HG02973 (cell line): ENCODE data around the gene PLCG2.

Experiments used
- ATAC-seq: cut with Tn5 transposase; IDR thresholded peaks from one replicate; pipeline ENCODE4 v1.9.1; 2021; ENCODE audit warnings: moderate library complexity; ENCODE audit not compliant: unreplicated experiment

The PLCG2 gene

DNA sequence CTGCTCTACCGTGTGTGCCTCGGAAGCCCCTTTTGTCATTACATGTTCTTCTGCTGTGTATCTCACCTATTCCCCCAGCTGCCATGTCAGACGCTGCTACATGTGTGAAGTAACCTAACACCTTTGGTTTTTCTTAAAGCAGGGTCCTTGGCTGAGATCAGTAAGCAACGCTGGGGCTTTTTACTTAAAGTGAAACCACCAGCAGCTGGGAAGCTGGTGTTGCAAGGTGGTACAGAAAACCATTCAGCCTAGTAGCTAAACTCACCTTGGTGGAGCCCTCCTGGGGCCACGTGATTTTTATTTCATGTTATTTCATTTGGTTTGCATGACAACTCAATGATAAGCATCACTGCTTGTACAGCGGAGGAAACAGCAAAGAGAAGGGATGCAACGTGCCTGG, 62.6 kb downstream of the PLCG2 start:
- peak; percentile 43 for ATAC-seq

DNA sequence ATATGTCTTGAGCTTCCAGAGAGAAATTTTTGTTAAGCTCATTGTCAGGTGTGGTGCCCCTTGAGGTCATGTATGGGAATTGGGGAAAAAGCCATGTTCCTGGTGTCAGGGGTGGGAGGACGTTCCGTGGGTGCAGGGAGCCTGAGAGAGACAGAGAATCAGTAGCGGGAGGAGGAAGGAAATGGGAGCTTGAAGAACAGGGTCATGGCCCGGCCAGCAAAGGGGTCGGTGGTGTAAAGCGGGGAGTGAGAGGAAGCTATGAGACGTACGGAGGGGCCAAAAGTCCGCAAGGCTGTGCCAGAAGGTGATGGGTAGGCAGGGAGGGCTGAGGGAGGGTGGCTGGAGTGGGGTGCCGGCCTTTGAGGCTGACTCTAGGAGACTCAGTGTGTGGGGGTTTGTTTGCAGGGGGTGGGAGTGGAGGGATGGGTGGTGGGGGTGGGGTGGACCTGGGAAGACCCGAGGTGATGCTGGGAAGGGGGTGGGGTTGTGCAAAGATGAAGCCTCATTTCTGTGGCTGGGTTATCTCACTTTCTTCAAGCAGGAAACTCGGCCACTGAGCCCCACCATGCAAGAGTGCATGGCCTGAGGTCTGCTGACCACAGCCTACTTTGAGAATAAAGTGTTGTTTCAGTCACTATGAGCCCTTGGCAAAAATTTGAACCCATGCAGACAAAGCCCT, 63.6 kb downstream of the PLCG2 start:
- ATAC-seq: no peak

DNA sequence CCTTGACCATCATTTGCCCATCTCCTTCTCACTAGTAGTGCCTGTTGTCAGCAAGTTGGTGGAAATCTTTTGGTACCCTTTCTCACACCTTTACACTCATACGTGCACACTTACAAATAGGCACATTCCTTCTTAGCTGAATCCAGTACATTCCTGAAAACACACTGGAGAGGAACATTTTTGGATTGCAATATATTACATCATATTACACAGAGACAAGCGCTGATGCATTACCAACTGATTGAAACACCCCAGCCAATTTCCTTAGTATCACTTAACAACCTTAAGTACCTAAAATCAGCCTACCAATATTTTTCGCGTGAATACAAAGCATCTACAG, 64.1 kb downstream of the PLCG2 start:
- ATAC-seq: no peak

DNA sequence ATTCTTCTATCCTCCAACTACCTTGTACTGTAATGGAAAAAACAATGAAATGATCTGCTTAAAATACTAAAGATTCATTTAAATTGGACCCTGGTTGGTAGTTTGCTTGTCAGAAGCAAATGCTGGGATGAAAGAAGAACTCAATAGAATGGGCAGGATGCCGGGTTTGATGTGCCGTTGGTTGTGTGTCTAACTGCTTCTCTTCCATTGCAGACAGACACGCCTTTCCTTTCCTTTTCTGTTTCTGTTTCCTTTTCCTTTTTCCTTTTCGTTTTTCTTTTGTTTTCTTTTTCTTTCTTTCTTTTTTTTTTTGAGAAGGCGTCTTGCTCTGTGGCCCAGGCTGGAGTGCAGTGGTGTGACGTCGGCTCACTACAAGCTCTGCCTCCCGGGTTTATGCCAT, 64.6 kb downstream of the PLCG2 start:
- ATAC-seq: no peak

DNA sequence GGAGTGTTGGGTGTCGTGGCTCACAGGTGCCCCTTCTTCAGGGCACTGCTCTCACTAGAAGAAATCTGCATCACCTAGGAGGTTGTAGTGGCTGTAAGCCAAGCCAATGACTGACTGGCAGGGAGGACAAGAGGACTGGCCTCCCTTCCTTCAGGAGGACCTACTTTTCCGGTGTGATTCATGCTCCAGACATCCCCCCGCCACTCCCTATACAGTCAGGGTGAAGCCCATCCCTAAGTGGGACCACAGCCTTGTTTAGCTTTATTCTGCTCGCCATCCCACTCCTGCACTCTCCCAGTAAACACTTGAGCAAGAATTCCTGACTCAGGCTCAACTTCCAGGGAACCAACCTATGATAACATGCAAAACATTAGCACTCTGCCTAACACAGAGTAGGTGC, 67.0 kb downstream of the PLCG2 start:
- no peak for ATAC-seq

DNA sequence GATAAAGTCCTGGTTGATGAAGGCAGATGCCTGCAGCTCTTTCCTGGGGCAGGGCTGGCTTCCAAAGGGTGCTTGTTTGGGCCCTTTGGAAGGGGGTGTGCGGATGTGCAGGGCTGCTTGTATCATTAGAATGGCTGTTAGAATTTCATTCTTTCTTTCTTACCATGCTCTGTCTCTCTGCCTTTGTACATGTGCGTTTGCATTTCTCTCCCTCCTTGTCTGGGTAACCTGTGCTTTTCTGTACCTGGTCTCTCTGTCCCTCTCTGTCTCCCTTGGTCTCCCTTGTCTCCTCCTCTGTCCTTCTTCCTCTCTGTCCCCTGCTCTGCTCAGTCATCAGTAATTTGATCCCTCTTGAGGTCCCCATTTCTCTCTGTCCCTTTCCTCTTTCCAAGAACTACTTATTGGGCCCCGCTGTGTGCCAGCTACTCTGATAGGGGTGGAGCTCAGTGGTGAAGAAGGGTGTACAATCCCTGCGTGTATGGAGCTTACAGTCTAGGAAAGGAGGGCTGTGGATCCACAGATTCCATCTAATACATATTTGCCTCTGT, 69.3 kb downstream of the PLCG2 start:
- ATAC-seq: no peak

DNA sequence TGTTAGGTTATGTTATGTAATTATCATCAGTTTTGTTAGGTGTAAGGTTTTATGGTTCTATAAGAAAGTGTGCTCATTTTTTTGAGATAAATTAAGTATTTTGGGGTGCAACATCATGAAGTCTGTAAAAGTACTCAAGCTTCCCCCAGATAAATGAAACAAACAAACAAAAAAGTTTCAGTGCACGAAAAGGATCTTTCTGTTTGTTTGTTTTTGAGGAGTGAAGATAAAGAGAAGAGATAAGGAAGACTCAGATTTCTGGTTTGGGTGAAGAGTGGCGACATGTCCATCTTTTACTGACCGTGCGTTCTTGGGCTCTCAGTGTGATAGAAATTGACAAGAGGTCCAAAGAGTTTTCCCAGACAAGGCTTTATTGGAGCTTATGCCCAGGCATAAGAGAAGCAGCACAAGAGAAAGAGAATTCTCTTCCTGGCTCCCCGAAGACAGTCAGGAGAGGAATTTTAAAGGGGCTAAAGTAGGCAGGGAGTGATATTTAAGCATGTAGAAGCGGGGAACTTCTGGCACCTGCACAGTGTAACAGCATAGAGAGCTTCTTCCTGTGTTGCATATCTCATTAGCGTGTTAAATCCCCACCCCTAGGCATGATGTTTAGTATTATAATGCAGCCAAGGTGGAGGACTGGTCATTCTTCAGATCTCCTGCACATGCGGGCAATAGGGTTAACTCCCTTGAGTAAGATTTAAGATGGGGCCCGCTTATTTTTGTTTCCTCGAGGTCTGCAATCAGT, 71.3 kb downstream of the PLCG2 start:
- no peak for ATAC-seq

DNA sequence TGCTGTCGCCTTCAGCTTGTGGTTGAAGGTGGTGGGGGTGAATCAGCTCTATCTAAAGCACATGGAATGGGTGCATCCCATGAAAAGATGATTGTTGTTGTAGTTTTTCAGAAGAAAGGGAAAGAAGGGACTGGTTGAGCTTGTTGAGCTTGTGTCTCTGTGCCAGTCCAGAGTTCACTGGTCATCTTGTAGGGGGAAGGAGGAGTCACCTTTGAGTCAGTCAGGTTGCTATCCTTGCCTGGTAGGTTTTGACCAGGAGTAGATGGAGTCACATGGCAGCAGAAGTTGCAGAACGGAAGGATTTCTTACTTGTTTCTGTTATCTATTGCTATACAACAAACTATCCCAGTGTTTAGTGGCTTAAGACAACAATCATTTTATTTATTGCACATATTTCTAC, 73.3 kb downstream of the PLCG2 start:
- ATAC-seq: no peak

DNA sequence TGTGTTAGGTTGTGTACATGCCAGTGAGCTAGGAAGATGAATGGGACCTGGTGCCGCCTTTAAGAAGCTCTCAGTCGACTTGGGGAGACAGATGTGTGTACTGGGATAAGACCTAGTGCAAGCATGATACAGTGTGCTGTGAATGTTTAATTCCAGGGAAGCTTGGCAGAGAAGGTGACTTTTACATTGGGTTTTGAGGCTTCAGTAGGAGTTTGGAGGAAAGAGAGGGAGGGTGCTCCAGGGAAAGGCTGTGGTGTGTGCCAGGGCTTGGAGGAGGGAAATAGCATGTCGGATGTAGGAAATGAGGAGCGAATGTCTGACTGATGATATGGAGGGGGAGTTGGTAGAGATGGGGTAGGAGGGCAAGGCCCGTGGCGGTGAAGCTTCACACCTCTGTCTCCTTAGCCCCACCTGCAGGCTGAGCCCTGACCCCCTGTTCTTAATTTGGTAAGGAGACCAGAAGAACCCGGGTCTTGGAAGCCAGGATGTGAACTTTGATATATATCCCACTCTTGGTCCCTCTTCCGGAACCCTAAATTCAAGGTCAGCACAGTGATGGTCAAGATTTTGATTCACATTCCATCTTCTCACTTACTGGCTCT, 76.6 kb downstream of the PLCG2 start:
- no peak for ATAC-seq

DNA sequence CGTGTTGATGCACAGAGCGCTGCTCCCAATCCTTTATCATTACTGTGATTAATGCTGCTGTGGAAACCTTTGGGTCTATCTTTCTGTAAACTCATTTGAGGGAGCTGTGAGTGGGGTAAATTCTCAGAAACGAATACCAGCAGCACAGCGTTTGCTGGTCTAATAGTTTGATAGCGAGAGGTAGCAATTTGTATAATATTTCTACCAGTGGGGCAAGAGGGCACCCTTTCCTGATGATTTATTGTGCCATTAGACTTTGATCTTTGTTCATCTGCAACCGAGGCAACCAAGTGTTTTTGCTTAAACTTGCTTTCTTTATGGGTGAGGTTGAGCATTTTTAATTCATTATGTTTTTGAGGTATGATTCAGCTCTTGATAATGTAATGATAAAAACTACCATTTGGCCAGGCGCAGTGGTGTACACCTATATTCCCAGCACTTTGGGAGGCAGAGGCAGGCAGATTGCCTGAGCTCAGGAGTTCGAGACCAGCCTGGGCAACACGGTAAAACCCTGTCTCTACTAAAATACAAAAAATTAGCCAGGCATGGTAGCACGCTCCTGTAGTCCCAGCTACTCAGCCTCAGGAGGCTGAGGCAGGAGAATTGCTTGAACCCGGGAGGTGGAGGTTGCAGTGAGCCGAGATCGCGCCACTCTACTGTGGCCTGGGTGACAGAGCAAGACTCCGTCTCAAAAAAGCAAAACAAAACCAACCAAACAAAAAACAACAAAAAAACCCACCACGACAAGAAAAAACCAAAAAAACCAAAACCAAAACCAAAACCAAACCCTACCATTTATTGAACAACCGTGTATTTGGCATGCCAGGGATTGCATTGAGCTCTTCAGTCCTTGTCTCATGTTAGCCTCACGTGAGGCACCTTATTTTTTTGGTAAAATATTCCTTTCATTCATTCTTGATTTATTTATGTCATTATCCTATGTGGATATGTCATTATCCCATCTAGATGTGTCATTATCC, 81.5 kb downstream of the PLCG2 start:
- ATAC-seq: no peak

DNA sequence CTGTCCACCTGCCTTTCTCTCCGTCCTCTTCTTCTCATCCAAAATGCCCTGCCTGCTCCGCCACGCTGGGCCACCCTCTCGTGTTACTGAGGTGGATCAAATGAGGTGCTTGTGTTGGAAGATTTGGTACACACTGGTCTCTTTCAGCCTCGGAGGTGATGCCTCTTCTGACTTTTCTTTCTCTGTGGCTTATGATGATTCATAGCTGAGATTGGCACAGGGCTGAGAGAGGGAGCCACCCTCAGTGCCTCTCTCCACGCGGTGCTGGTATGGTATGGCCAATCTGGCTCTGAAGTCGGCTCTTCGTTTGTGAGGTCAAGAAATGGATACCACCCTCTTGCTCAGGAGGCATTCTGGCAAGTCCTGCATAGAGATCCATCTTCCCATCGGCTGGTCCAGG, 82.4 kb downstream of the PLCG2 start:
- ATAC-seq: no peak

DNA sequence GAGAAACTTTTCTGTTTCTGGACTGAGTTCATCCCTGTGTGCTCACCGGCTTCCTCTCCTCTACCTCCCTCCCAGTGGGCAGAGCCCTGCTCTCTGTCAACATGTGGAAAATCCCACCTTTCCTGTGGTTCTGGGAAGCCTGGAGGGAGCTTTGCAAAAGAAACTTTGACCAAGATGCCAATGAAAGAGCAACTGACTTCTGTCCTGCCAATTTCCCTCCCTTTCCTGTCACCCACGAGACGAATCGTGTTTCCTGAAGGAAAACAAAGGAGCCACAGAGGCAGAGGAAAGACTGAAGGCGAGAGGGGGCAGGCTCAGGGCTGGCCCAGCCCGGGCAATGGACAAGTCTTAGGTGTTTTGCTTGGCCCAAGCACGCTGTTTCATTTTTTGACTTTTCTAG, 82.8 kb downstream of the PLCG2 start:
- no peak for ATAC-seq

DNA sequence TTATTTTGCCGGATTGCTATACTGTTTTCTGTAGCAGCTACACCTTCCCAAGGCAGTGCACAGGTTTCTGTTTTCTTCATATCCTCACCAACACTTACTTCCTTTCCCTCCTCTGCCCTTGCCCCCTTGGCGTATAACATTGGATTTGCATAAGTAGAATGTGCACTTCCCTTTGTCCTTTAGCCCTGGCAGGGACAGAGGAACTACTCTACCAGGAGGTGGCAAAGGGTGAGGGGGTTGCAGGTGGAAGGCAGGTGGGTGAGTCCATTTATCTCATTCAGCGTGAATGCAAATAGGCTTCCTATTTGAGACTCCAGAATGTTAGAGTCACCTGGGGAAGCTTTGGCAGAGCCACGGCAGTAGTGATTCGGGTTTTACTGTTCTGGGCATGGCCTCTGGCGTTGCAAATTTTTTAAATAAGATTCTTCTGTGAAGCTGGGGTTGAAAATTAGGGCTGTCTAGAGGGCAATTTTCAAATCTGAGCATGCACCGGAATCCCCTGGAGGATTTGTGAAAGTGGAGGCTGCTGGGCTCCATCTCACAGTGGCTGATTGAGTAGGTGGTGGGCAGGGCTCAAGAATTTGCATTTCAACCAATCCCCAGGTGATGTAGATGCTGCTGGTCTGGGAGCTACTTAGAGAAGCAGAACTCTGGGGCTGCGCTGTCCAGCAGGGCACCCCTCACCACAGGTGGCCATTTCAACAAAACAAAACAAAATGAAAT, 84.7 kb downstream of the PLCG2 start:
- peak; percentile 73 for ATAC-seq

DNA sequence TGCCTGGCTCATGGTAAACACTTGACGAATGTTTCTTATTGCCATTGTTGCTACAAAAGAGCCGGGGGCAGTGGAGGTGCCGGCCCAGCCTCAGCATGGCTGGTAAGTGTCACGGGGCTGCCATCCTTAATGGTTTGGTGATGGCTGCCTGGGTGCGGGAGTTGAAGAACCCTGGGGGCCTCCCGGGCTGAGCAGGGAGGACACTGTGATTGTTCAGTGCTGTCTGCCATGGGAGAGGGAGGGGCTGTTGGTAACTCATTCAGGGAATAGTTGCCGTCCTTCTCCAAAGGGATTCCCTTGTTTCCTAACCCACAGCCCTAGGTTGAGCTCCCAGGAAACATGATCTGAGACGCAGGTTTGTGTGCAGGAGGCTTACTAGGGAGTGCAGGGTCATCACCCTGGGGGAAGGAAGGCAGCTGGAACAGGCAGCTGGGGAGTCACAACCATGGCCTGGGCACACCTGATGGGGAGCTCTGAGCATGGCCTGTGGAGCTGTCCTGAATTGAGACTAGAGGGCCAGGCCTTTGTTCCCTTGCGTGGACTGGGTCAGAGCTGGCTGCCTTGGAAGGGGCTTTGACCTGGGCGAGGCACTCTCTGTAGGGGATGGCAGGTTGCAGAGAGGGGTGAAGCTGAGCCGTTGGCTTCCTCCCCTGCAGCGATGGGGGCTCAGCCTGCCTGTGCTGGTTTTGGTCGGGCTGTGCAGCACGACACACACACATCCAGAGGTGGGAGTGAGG, 85.7 kb downstream of the PLCG2 start:
- ATAC-seq: no peak

DNA sequence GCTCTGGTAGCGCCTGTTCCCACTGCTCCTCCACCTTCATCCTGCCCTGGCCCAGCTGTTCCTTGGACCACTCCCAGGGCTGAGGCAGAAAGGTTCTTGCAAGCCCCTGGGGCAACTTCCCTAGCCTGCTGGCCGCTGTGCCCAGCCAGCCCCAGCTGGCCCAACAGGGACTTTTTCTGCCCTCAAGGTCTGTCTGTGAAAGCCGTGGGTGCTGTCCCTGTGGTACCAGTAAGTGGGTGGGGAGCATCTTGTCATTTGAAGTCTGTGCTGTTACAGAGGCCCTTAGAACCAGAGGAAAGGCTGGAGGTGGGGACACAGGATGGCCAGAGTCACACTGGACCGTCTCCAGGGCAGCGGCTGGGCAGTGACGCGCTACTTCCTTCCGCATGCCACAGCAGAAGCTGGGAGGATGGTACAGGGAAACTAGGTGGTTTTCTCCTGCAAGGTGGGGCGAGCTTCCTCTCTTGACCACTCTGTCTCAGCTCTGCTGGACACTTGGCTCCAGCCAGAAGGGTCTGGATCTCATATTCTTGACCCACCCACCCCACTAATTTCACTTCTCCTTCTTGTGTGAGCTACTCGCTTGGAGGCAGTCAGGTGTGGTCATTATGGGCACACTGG, 87.8 kb downstream of the PLCG2 start:
- no peak for ATAC-seq

DNA sequence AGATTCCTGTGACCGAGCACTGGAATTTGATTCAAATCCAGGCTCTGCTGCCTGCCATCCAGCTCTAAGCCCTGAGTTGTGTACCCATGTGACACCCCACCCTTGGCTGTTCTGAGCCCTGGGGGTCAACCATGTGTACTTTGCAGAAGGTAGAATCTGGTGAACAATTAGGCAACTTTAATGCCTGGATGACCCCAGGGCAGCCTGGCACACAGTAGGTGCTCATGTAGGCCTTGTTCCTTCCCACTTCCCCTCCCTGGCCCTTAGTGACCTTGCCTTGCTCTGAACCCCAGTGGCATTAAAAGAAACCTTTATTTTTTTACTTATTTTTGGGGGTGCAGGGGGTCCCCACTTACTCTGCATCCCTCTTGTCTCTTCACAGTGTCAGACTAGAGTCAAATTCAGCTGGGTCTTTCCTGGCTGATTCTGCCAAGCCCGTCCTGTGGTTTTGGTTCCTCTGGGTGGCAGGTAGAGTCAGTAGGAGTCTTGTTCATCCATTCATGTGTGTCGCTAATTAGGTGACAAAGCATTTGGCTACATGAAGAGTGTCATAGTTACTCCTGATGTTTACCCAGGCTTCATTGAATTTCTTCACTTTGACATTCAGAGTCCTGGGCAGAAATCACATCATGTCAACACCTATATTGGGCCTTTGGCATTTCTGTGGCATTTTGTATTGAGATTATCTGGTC, 89.1 kb downstream of the PLCG2 start:
- no peak for ATAC-seq

DNA sequence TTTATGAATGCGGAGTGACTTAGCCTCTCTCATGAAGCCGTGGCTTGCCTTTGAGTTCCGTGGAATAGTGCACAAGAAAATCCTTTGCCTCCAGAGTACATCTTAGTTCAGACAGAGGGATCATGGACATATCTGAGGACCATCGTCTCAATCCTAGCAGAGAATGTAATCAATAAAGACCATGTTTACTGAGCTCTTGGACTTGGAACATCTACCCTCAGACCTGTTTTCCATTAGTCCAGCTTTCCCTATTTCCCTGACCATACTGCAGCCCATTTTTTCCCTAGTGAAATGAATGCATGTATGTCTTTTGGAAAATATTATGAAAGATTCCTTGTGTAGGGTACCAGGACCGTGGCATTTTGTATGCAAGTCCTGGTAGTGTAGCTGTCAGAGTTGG, 90.2 kb downstream of the PLCG2 start:
- ATAC-seq: no peak

DNA sequence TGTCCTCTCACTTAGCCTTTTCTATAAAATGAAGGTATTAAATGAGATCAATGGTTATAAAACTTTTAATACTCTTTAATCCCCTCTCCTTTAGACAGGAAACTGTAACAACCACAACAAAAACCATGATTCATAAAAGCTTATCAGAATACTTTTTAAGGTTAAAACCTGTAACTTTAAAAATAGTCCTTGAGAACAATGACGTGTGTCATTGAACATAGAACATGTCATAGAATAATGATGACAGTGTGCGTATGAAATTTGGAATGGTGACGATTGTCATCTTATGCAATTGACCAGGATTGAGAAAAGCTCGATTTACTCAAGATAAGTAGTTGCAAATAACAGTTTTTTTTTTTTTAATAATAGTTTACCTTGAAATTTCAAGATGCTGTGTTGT, 94.1 kb downstream of the PLCG2 start:
- ATAC-seq: no peak
